ENCODE data around the gene ZNF626.
"Not testable (repeated sequence)": the region's sequence is repeated elsewhere in the genome, so short reads cannot be mapped to it uniquely, and the experiment has no call there.

Gene ZNF626

DNA sequence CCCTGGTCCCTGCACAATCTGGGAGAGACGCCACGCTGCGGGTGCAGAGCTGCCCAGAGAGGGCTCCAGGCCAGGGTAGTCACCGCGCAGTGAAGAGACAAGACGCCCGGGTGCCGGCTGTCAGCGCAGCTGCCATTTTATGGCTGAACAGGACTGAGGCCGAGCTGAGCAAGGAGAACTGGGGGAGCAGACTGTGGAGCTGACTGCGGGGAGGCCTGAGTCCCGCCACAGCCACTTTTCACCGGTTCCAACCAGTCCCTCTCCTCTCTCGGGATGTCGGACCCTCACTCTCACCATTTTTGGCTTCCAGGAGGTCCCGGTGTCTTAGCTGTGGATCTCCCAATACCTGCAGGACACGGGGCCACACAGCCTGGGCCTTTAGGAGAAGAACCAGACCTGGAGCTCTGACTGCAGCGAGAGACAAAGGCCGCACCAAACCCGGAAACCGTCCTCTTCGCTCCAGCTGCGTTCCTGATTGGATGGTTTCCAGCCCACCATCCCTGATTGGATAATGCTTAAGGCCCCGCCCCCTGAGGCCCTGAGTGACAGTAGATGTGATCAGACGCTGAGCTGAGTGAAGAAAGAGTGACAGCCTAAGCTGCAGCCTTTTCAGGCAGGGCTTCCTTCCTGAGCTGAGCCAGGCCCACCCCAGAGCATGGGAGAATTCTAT, at the start of gene ZNF626:
Gene ZNF626, minus strand, starts transcription at position 422 of the 670 bp plus-strand sequence. Its CDS starts 125 bp downstream, at position 297.
- peak; percentile 79 for DNase-seq (ENCODE audit: low read depth)

DNA sequence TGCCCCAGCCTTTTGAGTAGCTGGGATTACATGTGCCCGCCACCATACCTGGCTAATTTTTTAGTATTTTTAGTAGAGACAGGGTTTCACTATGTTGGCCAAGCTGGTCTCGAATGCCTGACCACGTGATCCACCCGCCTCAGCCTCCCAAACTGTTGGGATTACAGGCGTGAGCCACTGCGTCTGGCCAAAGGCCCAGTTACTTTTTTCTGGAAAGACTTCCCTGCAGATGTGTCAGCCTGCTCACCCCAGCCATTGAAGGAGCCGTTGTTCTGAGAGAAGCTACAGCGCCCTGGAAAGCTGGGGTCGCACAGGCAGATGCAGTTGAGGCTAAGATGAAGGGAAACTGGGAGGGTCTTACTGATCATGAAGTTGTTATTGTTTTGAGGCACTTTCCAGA, 7.9 kb upstream of the ZNF626 start:
- DNase-seq (ENCODE audit: low read depth): no peak

DNA sequence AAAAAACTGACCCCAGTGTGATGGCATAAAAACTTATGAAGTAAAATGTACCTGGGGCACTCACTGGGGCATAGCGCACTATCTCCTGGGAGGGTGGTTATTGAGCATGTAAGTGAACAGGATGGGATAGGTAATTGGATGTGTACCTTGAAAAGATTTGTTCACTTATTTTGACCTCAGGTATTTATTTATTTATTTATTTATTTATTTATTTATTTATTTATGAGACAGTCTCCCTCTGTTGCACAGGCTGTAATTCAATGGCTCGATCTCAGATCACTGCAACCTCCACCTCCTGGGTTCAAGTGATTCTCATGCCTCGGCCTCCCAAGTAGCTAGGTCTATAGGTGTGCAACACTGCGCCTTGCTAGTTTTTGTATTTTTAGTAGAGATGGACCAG, 5.9 kb upstream of the ZNF626 start:
- DNase-seq (ENCODE audit: low read depth): no peak

DNA sequence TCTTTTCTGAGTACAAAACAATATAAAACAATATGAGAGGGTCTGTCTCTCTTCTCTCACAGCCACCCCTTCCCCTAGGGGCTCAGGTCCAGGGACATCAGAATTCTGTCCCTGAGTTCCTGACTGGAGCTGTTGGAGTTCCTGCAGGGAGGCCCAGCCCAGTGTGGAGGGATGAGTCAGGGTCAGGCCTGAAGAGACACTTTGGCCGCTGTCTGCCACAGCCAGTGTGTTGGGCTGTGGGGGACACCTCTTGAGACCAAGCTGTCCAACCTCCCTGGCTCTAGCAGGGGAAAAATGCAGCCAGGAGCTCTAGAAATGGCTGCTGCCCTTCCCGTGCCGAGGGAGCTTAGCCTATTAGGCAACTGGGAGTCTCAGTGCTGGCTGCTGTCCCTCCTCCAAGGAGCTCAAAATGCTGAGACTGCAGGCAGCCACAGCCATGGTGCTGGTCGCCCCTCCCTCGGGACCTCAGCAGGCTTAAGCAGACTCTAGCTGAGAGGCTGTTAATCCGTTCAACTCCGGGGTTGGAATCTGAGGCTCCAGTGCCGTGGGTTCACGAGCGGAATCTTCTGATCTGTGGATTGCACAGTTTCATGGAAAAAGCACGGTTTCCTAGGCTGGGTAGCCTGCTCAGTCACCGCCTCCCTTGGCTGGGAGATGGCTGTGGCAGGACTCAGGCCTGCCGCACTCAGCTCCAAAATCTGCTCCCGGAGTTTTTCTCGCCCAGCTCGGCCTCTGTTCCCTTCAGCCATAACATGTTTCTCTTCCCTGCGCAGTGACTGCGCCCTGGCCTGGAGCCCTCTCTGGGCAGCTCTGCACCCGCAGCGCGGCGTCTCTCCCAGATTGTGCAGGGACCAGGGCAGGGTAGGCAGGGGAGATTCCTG, 3.8 kb upstream of the ZNF626 start:
- no peak for DNase-seq (ENCODE audit: low read depth)

DNA sequence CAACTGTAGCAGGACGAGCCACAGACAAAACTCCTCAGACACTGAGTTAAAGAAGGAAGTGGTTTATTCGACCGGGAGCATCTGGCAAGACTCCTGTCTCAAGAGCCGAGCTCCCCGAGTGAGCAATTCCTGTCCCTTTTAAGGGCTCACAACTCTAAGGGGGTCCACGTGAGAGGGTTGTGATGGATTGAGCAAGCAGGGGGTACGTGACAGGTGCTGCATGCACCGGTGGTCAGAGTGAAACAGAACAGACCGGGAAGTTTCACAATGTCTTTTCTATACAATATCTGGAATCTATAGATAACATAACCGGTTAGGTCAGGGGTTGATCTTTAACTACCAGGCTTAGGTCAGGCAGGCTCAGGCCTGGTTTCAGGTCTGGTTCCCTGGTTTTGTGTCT, 3.1 kb upstream of the ZNF626 start:
- DNase-seq (ENCODE audit: low read depth): not testable (repeated sequence)

DNA sequence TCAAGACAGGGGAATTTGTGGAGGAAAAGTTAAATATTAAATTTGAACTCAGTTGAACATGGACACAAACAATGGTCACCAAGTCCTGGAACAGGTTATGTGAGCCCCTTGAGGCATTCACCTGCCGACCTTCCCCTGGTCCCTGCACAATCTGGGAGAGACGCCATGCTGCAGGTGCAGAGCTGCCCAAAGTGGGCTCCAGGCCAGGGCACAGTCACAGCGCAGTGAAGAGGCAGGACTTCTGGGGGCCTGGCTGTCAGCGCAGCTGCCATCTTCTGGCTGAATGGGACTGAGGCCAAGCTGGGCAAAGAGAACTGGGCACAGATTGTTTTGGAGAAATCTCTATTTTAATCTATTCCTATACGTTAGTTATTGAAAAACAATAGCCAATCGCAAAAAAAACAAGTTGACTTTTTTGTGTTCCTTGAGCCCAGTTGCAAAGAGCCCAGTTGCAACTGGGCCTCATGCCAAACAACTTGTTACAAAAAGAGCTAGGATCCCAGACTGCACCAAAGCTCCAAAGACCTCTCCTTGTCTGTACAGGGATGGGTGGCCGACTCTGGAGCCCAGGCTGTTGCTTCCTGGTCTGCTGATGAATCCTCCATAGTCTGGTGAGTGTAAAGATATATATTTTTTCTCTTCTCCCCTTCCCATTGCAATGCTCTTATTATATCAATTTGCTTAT, 1.2 kb upstream of the ZNF626 start:
- no peak for DNase-seq (ENCODE audit: low read depth)

DNA sequence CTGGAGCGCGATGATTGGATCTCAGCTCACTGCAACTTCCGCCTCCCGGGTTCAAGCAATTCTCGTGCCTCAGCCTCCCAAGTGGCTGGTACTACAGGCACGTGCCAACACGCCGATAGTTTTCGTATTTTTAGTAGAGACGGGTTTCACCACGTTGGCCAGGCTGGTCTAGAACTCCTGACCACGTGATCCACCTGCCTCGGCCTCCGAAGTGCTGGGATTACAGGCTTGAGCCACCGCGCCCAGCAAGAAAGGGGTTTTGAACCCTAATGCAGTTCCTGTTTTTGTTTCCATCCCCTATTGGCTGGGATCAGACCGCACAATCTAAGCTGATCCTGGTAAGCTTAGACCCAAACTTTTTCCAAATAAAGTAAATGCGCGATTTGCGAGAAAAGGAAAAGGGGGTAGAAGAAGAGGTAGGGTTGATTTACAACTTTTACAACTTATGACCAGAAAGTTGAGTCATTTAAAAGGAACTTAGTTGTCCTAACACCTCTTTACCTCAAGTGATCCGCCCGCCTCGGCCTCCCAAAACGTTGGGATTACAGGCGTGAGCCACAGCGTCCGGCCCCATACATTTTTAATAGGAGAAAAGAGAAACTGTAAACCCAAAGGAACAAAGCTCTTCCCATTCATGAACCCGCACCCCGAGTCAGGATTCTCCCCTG, 764 bp downstream of the ZNF626 start:
- DNase-seq (ENCODE audit: low read depth): no peak

DNA sequence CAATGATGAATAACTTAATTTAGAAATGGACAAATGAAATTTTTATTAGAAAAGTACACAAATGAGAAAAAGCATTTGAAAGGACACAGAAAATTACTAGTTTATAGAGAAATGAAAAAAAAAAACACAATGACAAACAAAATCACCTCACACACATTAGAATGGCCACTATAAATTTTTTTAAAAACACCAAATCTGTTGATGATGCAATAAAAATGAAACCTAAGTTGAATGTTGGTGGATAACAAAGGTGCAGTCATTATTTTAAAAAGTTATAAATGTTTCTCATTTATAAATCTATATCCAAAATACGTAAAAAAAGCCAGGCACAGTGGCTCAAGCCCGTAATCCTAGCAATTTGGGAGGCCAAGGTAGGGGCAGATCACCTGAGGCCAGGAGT, 20.8 kb downstream of the ZNF626 start:
- no peak for DNase-seq (ENCODE audit: low read depth)

DNA sequence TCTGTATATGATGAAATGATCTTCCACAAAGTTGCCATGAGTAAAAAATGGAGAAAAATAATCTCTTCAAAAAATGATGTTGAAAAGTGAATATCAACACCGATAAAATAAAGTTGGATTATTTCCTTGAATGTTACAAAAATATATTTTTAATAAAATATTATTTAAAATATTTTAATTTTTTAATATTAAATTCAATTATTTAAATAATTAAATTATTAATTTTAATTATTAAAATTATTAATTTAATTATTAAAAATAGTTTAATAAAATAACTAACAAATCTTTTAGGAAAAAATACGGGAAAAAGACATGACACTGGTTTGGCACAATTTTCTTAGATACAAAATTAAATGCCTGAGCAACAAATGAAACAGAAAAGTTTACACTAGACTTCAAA, 21.3 kb downstream of the ZNF626 start:
- DNase-seq (ENCODE audit: low read depth): no peak

DNA sequence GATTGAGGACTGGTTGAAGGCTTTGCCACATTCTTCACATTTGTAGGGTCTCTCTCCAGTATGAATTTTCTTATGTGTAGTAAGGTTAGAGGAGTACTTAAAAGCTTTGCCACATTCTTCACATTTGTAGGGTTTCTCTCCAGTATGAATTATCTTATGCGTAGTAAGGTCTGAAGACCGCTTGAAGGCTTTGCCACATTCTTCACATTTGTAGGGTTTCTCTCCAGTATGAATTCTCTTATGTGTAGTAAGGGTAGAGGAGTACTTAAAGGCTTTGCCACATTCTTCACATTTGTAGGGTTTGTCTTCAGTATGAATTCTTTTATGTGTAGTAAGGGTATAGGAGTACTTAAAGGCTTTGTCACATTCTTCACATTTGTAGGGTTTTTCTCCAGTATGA, 36.8 kb downstream of the ZNF626 start:
- DNase-seq (ENCODE audit: low read depth): not testable (repeated sequence)

DNA sequence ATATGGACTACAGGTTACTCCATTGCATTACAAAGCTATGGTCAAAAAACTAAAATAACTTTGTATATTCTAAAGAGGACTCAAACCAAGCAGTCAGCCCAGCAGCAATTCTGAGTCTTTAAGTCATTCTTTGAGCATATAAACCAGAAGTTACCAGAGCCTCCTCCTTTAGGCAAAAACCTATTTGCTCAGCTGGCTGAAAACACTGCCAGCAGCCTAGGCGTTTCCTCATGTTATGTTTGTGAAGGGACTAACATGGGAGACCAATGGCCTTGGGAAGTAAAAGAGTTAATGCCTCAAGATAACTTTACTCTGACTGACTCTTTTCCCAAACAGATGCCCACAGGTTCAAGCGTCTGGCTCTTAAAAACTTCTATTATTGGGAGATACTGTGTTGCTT, 45.3 kb downstream of the ZNF626 start:
- no peak for DNase-seq (ENCODE audit: low read depth)

DNA sequence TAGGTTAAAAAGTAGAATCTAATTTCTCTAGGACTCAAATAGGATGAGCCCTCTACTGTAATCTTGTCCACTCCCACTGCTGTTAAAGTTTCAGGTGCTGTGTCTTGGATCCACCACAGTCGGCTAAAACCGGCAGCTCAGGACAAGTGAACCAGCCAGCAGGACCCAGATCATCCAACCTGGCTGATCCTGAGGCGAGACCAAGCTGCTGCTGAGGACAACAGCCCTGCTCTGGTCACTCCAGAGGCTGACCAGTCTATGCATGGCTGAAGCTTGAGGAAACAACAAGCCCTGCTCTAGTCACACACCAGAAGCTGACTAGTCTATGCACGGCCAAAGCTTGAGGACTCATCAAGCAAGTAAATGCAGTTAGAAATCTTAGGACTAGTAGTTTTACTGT, 46.4 kb downstream of the ZNF626 start:
- DNase-seq (ENCODE audit: low read depth): not testable (repeated sequence)

DNA sequence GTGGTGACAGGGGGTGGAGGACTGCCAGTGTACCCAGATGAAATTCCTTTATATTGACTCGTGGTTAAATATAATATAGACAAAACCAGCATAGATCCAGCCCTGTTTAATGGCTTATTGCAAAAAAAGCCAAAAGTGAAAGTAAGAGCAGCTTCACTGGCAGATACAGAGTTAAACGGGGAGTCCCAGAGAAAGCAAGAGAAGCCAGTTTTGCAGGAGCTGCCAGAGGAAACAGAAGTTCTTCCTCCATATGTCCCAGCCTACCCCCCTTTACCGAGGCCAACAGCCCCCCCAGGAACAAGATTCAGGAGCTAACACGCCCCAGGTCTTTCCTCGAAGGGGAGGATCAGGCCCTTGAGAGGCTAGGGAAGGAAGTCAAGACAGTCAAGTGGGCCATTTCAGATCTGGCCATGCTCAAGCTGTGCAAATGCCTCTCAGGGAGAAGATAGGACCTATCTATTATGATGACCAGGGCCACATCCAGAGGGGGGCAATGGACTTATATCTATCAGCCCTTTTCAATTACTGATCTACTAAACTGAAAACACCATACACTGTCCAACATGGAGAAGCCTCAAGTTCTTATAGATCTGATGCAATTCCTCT, 48.6 kb downstream of the ZNF626 start:
- no peak for DNase-seq (ENCODE audit: low read depth)

DNA sequence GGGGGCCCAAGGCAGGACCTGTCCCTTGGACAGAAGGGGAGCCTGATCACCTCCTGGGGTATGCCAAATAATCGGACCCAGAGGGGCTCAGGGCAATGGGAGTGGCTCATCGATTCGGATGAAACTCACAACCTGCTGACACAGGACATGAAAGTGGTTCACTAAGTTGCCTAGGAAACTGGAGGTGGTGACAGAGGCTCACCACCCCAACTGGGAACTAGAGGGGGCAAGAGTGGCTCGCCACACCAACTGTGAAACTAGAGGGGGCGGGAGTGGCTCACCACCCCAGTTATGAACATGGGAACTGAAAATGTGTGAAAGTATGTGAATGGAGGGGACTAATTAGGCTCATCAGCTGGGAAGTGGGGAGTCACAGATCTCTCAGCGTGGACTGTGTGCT, 49.5 kb downstream of the ZNF626 start:
- no peak for DNase-seq (ENCODE audit: low read depth)

DNA sequence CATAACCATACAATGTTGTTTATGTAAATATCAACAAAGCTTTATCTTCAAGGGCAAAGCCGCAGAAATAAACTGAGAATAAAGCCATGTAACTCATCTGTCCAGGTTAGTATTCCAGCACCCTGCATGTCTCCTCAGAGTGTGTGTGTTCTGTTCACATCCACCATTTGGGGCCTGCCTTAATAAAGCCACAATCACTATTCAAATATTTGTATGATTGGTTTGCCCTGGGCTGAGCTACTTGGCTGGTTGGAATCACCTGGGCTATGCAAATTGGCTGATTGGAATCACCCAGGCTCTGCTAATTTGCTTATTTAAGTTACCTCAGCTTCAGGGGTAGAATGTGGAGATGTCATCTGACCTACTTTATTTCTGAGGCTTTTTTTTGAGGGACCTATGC, 53.4 kb downstream of the ZNF626 start:
- no peak for DNase-seq (ENCODE audit: low read depth)
